Right kidney (tissue), 1 donor: Measurements from ENCODE around the gene GRWD1.
"Not testable (repeated sequence)": the region's sequence is repeated elsewhere in the genome, so short reads cannot be mapped to it uniquely, and the experiment has no call there.

Source experiments
- DNase-seq: peaks from one replicate; pipeline ENCODE4 v3.0.0-alpha.2; 2016

The GRWD1 gene

GRCh38 chr19:48477698-48478338 is 32.0 kb downstream of the GRWD1 start:
- no peak for DNase-seq

GRCh38 chr19:48478339-48479256 is 32.8 kb downstream of the GRWD1 start:
- no peak for DNase-seq

GRCh38 chr19:48479686-48480085 is 33.9 kb downstream of the GRWD1 start:
- DNase-seq, result no peak

- peak; percentile 82 for DNase-seq
Observed at GRCh38 chr19:48480183-48480557, 34.4 kb downstream of the GRWD1 start.

GRCh38 chr19:48480558-48481500 is 35.0 kb downstream of the GRWD1 start:
- peak; percentile 83 for DNase-seq

GRCh38 chr19:48481846-48482639 is 36.3 kb downstream of the GRWD1 start:
- no peak for DNase-seq

GRCh38 chr19:48483301-48483700 is 37.5 kb downstream of the GRWD1 start:
- DNase-seq, result no peak

- DNase-seq, result no peak
Observed at GRCh38 chr19:48484247-48484893, 38.6 kb downstream of the GRWD1 start.

- no peak for DNase-seq
Observed at GRCh38 chr19:48484931-48485612, 39.3 kb downstream of the GRWD1 start.

- not testable (repeated sequence) for DNase-seq
Observed at GRCh38 chr19:48486706-48487105, 40.9 kb downstream of the GRWD1 start.

- DNase-seq, result no peak
Observed at GRCh38 chr19:48487544-48487943, 41.8 kb downstream of the GRWD1 start.

- DNase-seq, result no peak
Observed at GRCh38 chr19:48487948-48488347, 42.2 kb downstream of the GRWD1 start.

- DNase-seq, result not testable (repeated sequence)
Observed at GRCh38 chr19:48488478-48488877, 42.7 kb downstream of the GRWD1 start.

- DNase-seq, result peak; percentile 67
Observed at GRCh38 chr19:48489608-48490216, 43.9 kb downstream of the GRWD1 start.

GRCh38 chr19:48490981-48491792 is 45.4 kb downstream of the GRWD1 start:
- DNase-seq, result no peak

GRCh38 chr19:48491793-48492123 is 46.0 kb downstream of the GRWD1 start:
- DNase-seq, result no peak

- DNase-seq, result peak; percentile 88
Observed at GRCh38 chr19:48492925-48493717, 47.3 kb downstream of the GRWD1 start.

- DNase-seq, result no peak
Observed at GRCh38 chr19:48493718-48494401, 48.1 kb downstream of the GRWD1 start.
